Neutrophil (primary cell): ENCODE results near the gene LARP7.

ENCODE experiments used
- H3K27ac ChIP-seq: fragments of 200-600 bp; sonication (generic); 2 replicates; pipeline ENCODE4 v1.5.1; 2016; ENCODE audit warnings: mild to moderate bottlenecking, moderate library complexity
- H3K27me3 ChIP-seq: fragments of 200-600 bp; sonication (generic); 2 replicates; pipeline ENCODE4 v1.6.0; 2016; ENCODE audit warnings: mild to moderate bottlenecking
- H3K36me3 ChIP-seq: fragments of 200-600 bp; sonication (generic); 2 replicates; pipeline ENCODE4 v1.5.1; 2017
- H3K4me1 ChIP-seq, 2 experiments: fragments of 200-600 bp in 1 of 2; sonication (generic) in 1 of 2; 1 replicate in 1 of 2; 2 replicates in 1 of 2; pipeline versions ENCODE4 v1.5.1 to v1.6.1; 2013 to 2016; ENCODE audit warnings: low read depth in 1 of 2, low read length in 1 of 2, mild to moderate bottlenecking in 1 of 2, moderate library complexity in 1 of 2; ENCODE audit not compliant: control insufficient read depth in 1 of 2, insufficient read depth in 1 of 2
- H3K4me3 ChIP-seq, 2 experiments: fragments of 200-600 bp in 1 of 2; sonication (generic) in 1 of 2; 1 replicate in 1 of 2; 2 replicates in 1 of 2; pipeline ENCODE4 v1.5.1; 2013 to 2016; ENCODE audit warnings: low read depth in 1 of 2, low read length in 1 of 2, mild to moderate bottlenecking in 1 of 2, moderate library complexity in 1 of 2
- H3K9me3 ChIP-seq: fragments of 200-600 bp; sonication (generic); 2 replicates; pipeline ENCODE4 v1.5.1; 2016
- TF ChIP-seq, protein P1 (sequence below): fragments of 200-600 bp; sonication (generic); IDR thresholded peaks from 2 replicates; pipeline ENCODE4 v1.5.1; 2016; ENCODE audit warnings: antibody characterized with exemption

Gene LARP7

DNA sequence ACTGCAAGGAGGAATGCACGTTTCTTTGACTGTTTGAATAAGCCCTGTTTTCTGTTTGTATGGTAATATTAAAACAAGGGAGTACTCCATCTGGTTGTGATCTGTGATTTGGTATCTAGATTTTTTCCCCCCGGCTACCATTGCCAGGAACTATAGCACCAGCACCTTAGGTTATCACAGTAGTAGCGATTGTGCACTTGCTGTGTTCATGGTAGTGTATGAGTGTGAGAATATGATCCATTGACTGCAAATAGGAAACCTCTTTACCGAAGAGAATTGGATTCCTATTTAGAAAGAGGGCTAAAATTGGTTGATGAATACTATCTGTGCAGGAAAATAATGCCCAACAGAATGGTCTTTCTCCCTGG is 69.9 kb downstream of the LARP7 start:
- no peak overlapping the region for H3K27ac ChIP-seq
- TF ChIP-seq, protein P1, sequence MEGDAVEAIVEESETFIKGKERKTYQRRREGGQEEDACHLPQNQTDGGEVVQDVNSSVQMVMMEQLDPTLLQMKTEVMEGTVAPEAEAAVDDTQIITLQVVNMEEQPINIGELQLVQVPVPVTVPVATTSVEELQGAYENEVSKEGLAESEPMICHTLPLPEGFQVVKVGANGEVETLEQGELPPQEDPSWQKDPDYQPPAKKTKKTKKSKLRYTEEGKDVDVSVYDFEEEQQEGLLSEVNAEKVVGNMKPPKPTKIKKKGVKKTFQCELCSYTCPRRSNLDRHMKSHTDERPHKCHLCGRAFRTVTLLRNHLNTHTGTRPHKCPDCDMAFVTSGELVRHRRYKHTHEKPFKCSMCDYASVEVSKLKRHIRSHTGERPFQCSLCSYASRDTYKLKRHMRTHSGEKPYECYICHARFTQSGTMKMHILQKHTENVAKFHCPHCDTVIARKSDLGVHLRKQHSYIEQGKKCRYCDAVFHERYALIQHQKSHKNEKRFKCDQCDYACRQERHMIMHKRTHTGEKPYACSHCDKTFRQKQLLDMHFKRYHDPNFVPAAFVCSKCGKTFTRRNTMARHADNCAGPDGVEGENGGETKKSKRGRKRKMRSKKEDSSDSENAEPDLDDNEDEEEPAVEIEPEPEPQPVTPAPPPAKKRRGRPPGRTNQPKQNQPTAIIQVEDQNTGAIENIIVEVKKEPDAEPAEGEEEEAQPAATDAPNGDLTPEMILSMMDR: no peak
- H3K27me3 ChIP-seq: peaks cover 87% of the 10 kb centered on the region
- no peak overlapping the region for H3K4me3 ChIP-seq
- no peaks in the 10 kb centered on the region for H3K36me3 ChIP-seq
- no peaks in the 10 kb centered on the region for H3K9me3 ChIP-seq
- peaks cover 0 to 12% of the 10 kb centered on the region in 2 experiments for H3K4me1 ChIP-seq
